ENCODE results near the gene TEX12. TPM values are rescaled to one million over a fixed set of nuclear protein-coding genes. Genes with fewer than 3 reads are reported as not detected.

Gene TEX12
- total and polyA plus RNA-seq, 2 experiments from 2014 or later = 1.1 TPM; not detected in 1

- Mint-ChIP-seq H3K9me3 (no peaks in the 10 kb centered on the region), H3K27ac (no peak overlapping the region), H3K27me3 (ENCODE audit: insufficient read depth, low read depth, poor library complexity) (no peaks in the 10 kb centered on the region), H3K4me1 (no peaks in the 10 kb centered on the region), H3K4me3 (no peak overlapping the region), H3K36me3 (ENCODE audit: low read depth) (no peaks in the 10 kb centered on the region)
- no peaks in the 10 kb centered on the region for H3K4me1 ChIP-seq (ENCODE audit: insufficient read depth)
- H3K79me2 ChIP-seq (replicated peaks; ENCODE audit: insufficient read depth) = no peaks in the 10 kb centered on the region
- no peak overlapping the region for H3K4me3 ChIP-seq
- H4K20me1 ChIP-seq (replicated peaks; ENCODE audit: insufficient read depth) = no peaks in the 10 kb centered on the region
- ATAC-seq (no peak), DNase-seq (ENCODE audit: low spot score) (no peak)
- peak overlapping the region; percentile 88 for H2AFZ ChIP-seq
- no peak for TF ChIP-seq REST (IDR thresholded peaks at IDR 0.05; ENCODE audit: unreplicated experiment)
- no peak for TF ChIP-seq EZH2phosphoT487 (IDR thresholded peaks at IDR 0.05; ENCODE audit: unreplicated experiment)
- TF ChIP-seq ZNF462 (CRISPR knock-in tag; IDR thresholded peaks at IDR 0.05) = no peak
- TF ChIP-seq EZH2 (IDR thresholded peaks at IDR 0.05; ENCODE audit: low read depth, unreplicated experiment) = no peak
- no peak for TF ChIP-seq ZNF331 (CRISPR knock-in tag; IDR thresholded peaks at IDR 0.05; ENCODE audit: low read depth)
- TF ChIP-seq ETS1 (IDR thresholded peaks at IDR 0.05) = no peak
- no peak for TF ChIP-seq POLR2AphosphoS5 (IDR thresholded peaks at IDR 0.05; ENCODE audit: low read depth)
- no peak for TF ChIP-seq CREB1 (CRISPR knock-in tag; IDR thresholded peaks at IDR 0.05; ENCODE audit: low read depth)
- no peak for TF ChIP-seq STAT1 (IDR thresholded peaks at IDR 0.05; ENCODE audit: unreplicated experiment)
- no peak for TF ChIP-seq JUNB (IDR thresholded peaks at IDR 0.05; ENCODE audit: unreplicated experiment)
- TF ChIP-seq NANOG (IDR thresholded peaks at IDR 0.05; ENCODE audit: borderline replicate concordance) = no peak
- TF ChIP-seq ZNF114 (CRISPR knock-in tag; IDR thresholded peaks at IDR 0.05) = no peak
- no peak for TF ChIP-seq CTCF (conservative IDR thresholded peaks at IDR 0.05; ENCODE audit: low read depth in 2 of 2)
- H3K4me2 ChIP-seq = no peak overlapping the region
- no peaks in the 10 kb centered on the region for H3K36me3 ChIP-seq (ENCODE audit: insufficient read depth)
- peak overlapping the region; percentile 9; the same call in 1 of the 2 replicates for H3K27ac ChIP-seq (ENCODE audit: low read depth)
- no peaks in the 10 kb centered on the region for H3K27me3 ChIP-seq (ENCODE audit: insufficient read depth)
- H3K9me2 ChIP-seq (ENCODE audit: insufficient read depth) = no peaks in the 10 kb centered on the region
- no peaks in the 10 kb centered on the region for H3F3A ChIP-seq (replicated peaks; ENCODE audit: low read depth)
Observed at GRCh38 chr11:112156956-112157766, 10.0 kb upstream of the TEX12 start.
